Erythroblast (primary cell): ENCODE data around the gene LAMA1.
A peak's percentile ranks its signal among the peaks of the same experiment; 100 is the strongest.

Experiments
- DNase-seq, 2 experiments: peaks; one replicate each; lab custom pipeline; 2025; lab: John Stamatoyannopoulos, UW
- GATA1 ChIP-seq: IDR thresholded peaks from 2 replicates; pipeline ENCODE4 v1.6.1; 2011; ENCODE audit warnings: low read depth, mild to moderate bottlenecking, control low read depth, low read length, moderate library complexity
- POLR2A ChIP-seq: IDR thresholded peaks from 2 replicates; pipeline ENCODE4 v1.6.1; 2011; ENCODE audit warnings: mild to moderate bottlenecking, low read length

LAMA1 gene

DNA sequence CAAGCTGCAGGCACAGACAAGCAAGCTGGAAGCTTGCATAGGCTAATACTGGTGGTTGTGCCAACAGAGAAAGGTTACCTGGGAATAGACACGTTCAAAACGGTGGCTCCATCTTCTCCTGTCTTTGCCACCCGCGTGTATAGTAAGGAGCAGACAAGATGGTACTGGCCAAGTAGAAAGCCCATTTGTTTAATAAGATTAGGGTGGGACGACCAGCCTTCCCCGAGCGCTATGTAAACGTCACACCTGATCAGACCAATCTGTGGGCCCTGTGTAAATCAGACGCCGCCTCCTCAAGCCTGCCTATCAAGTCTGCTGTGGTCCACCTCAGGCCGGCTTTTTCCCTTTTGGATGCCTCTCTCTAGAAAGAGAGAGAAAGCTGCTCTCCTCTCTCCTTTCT, 189.2 kb downstream of the LAMA1 start:
- no peak for TF ChIP-seq POLR2A
- no peak for TF ChIP-seq GATA1
- no peak for DNase-seq

DNA sequence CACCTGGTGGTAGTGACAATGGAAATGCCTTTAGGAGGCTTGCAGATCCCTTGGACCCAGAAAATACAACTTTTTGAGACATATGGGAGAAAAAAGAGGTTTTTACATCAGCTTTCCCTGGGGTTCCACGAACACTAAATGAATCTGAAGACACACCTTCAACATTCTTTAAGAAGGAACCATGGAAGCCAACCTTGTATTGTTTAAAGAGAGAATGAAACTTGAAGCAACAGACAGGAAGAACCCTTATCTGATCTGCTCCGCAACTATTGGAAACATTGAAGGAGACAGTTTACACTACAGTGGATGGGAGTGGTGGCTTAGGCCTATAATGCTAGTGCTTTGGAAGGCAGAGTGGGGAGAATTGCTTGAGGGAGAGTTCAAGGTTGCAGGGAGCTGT, 190.4 kb downstream of the LAMA1 start:
- no peak for DNase-seq
- no peak for TF ChIP-seq POLR2A
- no peak for TF ChIP-seq GATA1

DNA sequence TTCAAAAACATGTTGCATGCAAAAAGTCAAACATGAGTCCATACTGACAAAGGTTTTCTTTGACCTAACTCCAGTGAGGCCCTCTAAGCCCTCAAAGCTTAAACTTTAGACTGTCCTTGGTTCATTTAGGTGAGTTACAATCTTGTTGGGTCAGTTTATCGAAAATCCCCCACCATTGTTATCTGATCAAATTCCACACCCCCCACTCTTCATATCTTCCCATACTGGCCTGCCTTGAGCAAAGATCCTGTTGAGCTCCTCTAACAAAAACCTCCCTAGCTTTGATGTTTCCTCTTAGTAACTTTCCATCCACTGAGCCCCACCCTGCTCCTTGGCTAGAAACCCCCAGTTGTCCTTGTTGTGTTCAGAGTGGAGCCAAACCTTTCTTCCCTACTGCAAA, 194.4 kb downstream of the LAMA1 start:
- no peak for DNase-seq

DNA sequence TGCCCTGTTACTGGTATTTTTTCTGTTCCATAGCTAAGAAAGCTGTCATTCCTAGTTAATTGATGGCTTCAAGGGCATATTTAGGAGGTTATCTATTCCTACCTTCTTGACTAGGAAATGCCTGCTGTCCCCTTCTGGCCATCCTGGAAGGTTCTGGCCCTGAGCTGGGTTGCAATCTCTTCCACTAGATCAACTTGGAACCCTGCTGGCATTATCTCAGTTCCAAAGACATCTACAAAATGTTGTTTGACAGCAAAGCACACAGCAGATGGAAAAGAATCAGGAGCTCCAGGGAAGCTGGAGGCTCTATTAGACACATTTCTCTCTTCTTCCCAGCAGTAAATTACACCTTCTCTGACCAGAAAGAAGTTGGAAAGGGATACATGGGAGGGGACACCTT, 196.0 kb downstream of the LAMA1 start:
- DNase-seq = no peak
- no peak for TF ChIP-seq POLR2A
- no peak for TF ChIP-seq GATA1

More for the DNA sequence above, 194.4 kb downstream of the LAMA1 start:
- no peak for TF ChIP-seq GATA1
- TF ChIP-seq POLR2A = no peak

DNA sequence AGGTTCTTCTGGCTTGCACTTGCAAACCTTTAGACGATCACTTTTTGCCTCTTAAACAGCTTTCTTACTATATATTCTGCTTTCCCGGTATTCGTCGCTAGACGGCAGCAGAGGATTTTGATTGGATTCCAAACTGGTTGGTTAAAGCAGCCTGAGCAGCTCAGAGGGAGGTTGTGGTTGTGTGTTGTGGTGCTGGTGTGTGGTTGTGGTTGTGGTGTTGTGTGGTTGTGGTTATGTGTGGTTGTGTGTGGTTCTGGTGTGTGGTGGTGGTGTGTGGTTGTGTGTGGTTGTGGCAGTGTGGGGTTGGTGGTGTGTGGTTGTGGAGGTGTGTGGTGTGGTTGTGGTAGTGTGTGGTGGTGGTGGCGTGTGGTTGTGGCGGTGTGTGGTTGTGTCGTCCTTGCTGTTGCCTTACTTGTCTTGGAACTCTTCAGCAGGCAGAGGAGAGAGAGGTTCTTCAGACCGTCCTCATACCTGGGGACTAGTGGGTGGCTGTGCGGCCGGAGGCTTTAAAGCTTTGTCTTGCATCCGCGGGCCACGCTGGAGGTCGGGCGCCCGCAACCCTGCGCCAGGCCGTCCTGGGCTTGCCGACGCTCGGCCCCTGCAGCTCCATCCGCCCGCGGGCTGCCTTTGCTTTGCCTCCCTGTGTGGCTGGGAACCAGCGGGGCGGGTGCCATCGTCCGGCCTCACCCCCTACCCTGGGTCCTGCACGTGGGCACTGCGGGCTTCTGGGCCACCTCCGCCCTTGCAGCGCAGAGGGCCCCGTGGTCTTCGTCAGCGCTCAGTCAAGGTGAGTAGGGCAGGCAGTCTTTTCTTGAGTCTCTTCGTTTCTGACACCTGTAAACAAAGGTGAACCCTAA, 197.3 kb downstream of the LAMA1 start:
- TF ChIP-seq POLR2A (no peak), GATA1 (no peak)
- peak; percentile 59 to 70 for DNase-seq

DNA sequence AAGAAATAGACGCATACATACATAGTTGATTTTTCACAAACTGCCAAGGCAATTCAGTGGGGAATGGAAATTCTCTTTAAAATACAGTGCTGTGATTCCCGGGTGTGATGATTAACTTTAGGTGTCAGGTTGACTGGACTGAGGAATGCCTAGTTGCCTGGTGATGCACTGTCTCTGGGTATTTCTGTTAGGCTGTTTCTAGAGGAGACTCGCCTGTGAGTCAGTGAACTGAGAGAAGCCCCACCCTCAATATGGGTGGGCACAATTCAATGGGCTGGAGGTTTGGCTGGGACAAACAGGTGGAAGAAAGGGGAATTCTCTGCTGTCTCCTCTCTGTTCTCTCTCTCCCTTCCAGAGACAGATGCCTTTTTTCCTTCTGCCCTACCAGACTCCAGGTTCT, 200.5 kb downstream of the LAMA1 start:
- no peak for DNase-seq
- TF ChIP-seq POLR2A (no peak), GATA1 (no peak)

DNA sequence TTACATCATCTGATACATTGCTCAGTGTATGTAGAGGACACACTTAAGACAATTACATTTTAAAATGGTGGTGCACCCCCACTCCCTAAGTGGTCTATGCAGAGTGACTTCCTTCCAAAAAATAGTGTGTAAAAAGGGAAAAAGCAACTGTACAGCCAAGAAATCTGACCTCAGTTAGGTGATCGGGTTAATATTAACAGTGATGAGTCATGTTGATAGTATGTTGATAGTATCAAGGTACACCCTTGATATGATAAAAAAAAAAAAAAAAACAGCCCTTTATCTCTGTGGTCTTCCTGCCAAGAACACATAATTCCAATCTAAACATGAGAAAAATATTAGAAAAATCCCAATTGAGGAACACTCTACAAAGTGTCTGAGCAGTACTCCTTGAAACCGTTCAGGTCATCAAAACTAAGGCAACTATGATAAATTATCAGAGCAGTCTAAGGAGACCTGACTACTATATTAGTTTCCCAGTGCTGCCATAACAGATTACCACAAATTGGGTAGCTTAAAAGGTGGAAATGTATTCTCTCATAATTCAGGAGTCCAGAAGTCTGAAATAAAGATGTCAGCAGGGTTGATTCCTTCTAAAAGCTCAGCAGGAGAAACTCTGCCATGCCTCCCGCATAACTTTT, 216.2 kb downstream of the LAMA1 start:
- TF ChIP-seq GATA1 (no peak), POLR2A (no peak)
- no peak for DNase-seq

DNA sequence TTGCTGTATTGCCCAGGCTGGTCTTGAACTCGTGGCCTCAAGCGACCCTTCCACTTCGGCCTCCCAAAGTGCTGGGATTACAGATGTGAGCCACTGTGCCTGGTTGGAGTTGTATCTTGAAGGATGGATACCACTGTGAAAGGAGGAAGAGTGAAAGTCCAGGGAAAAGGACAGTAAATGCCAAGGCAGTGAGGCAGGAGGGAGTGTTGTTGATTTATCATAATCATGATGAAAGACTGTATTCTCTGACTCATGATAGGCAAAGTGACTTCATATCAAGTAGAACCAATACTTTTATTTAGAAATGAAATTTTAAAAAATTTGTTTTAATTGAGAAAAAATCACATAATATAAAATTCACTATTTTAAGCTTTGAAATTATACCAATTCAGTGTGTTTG, 225.8 kb downstream of the LAMA1 start:
- TF ChIP-seq GATA1 = no peak
- TF ChIP-seq POLR2A = no peak
- no peak for DNase-seq
